Lower lobe of right lung (tissue), 2 donors: ENCODE results near the gene WWC1. TPM values are rescaled to one million over a fixed set of nuclear protein-coding genes. Genes with fewer than 3 reads are reported as not detected.

Source experiments
- ATAC-seq, 2 donors: fragments of 200-7000 bp; cut with Tn5 transposase; one replicate each; pipeline ENCODE4 v1.9.1; 2020 to 2022; ENCODE audit warnings: mild to moderate bottlenecking in 2 of 2, moderate library complexity in 2 of 2
- DNase-seq: peaks from one replicate; pipeline ENCODE4 v3.0.0-alpha.2; 2020
- H3K27ac ChIP-seq: fragments of 200-600 bp; one replicate; pipeline ENCODE4 v1.8.0; 2022
- H3K27me3 ChIP-seq: fragments of 200-600 bp; one replicate; pipeline ENCODE4 v1.8.0; 2022; ENCODE audit warnings: low read depth
- H3K36me3 ChIP-seq: fragments of 200-600 bp; one replicate; pipeline ENCODE4 v1.8.0; 2022; ENCODE audit warnings: mild to moderate bottlenecking
- H3K4me1 ChIP-seq: fragments of 200-600 bp; one replicate; pipeline ENCODE4 v1.8.0; 2022
- H3K4me3 ChIP-seq: fragments of 200-600 bp; one replicate; pipeline ENCODE4 v1.8.0; 2022; ENCODE audit warnings: mild to moderate bottlenecking
- H3K9me3 ChIP-seq: fragments of 200-600 bp; one replicate; pipeline ENCODE4 v1.8.0; 2022
- intact Hi-C: fragments of 100-400 bp; cut with DNase I; formaldehyde crosslinking; loops from one replicate; pipeline ENCODE4 v1.11.0; 2022
- total RNA-seq: library from RNA; stranded (reverse); fragmentation: NEBNext Ultra II Directional; extraction: Animal tissue kit (Norgen Biotek cat#: 25700); gene quantifications from one replicate; pipeline ENCODE4 v1.2.1, GENCODE V29; 2021
- TF ChIP-seq, protein P1 (sequence below): fragments of 200-600 bp; IDR thresholded peaks from one replicate; pipeline ENCODE4 v1.8.0; 2022; ENCODE audit warnings: antibody characterized with exemption, mild to moderate bottlenecking
- donor health status: DM: no; HTN: yes; CAD: no; lungs with severe emphysema.

Gene WWC1
- total RNA-seq, 1 donor from 2014 or later, result 61.9 TPM

- H3K36me3 ChIP-seq, result no peaks in the 10 kb centered on the region
- no peaks in the 10 kb centered on the region for H3K27me3 ChIP-seq
- TF ChIP-seq, protein P1, sequence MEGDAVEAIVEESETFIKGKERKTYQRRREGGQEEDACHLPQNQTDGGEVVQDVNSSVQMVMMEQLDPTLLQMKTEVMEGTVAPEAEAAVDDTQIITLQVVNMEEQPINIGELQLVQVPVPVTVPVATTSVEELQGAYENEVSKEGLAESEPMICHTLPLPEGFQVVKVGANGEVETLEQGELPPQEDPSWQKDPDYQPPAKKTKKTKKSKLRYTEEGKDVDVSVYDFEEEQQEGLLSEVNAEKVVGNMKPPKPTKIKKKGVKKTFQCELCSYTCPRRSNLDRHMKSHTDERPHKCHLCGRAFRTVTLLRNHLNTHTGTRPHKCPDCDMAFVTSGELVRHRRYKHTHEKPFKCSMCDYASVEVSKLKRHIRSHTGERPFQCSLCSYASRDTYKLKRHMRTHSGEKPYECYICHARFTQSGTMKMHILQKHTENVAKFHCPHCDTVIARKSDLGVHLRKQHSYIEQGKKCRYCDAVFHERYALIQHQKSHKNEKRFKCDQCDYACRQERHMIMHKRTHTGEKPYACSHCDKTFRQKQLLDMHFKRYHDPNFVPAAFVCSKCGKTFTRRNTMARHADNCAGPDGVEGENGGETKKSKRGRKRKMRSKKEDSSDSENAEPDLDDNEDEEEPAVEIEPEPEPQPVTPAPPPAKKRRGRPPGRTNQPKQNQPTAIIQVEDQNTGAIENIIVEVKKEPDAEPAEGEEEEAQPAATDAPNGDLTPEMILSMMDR, result peak; percentile 92
- intact Hi-C loops, result no loop called here
- DNase-seq, result peak; percentile 88
- no peak overlapping the region for H3K27ac ChIP-seq
- peak; percentile 93 to 95 for ATAC-seq
- no peaks in the 10 kb centered on the region for H3K9me3 ChIP-seq
- peak overlapping the region; percentile 46 for H3K4me3 ChIP-seq
- peaks cover 12% of the 10 kb centered on the region for H3K4me1 ChIP-seq
Measured at GRCh38 chr5:168268949-168269936, 22.2 kb upstream of the WWC1 start.

DNA sequence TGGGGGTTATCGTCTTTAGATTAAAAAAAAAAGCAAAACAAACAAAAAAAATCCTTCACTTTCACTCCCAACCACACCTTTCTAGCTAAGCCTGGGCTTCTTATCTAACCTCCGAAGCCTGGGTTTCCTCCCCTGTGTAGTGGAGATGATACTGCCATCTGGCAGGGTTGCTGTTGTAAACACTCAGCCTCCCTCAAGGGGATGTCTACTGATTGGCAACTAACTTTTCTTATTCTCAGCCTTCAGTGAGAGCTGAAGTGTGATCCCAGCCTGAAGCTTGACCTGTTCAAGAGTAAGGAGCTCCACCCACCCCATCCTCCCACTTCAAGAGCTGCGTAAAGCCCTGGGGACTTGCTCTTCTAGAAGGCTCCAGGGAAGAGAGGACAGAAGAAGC, 21.5 kb upstream of the WWC1 start:
- DNase-seq (no peak), ATAC-seq (peak; percentile 10 to 45)
- no peaks in the 10 kb centered on the region for H3K27me3 ChIP-seq
- no peaks in the 10 kb centered on the region for H3K36me3 ChIP-seq
- intact Hi-C loops, result no loop called here
- no peak overlapping the region for H3K4me3 ChIP-seq
- peaks cover 12% of the 10 kb centered on the region for H3K4me1 ChIP-seq
- TF ChIP-seq, protein P1, result no peak
- H3K9me3 ChIP-seq, result no peaks in the 10 kb centered on the region
- no peak overlapping the region for H3K27ac ChIP-seq

- ATAC-seq (no peak), DNase-seq (no peak)
- intact Hi-C loops, result no loop called here
- Histone ChIP-seq H3K27ac (no peak overlapping the region), H3K9me3 (no peaks in the 10 kb centered on the region), H3K27me3 (no peaks in the 10 kb centered on the region), H3K4me3 (no peak overlapping the region), H3K4me1 (peaks cover 12% of the 10 kb centered on the region), H3K36me3 (no peaks in the 10 kb centered on the region)
- TF ChIP-seq, protein P1, result no peak
Measured at GRCh38 chr5:168270476-168270875, 21.0 kb upstream of the WWC1 start.

GRCh38 chr5:168273056-168273980, 18.1 kb upstream of the WWC1 start:
- peaks cover 12% of the 10 kb centered on the region for H3K4me1 ChIP-seq
- intact Hi-C loops, result no loop called here
- no peak overlapping the region for H3K27ac ChIP-seq
- TF ChIP-seq, protein P1, result no peak
- DNase-seq (no peak), ATAC-seq (no peak)
- H3K4me3 ChIP-seq, result no peak overlapping the region
- H3K27me3 ChIP-seq, result no peaks in the 10 kb centered on the region
- no peaks in the 10 kb centered on the region for H3K36me3 ChIP-seq
- no peaks in the 10 kb centered on the region for H3K9me3 ChIP-seq

DNA sequence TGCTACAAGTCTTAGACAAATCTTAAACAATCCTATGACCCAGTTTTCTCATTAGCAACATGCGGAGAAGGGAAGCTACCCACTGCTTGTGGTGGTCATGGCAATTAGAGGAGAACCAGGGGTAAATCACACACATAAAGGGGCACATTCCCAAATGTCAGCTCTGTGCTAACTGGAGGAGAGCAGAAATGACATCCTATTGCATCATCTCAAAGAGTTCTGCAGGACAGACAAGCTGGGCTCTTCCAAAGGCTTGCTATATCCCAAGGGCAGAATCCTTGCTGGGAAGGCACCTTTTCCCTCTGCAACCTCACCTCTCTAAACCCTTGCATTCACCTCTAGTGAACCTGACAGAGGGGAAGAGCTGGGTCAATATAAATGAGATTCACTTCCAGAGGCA, 17.0 kb upstream of the WWC1 start:
- H3K9me3 ChIP-seq, result no peaks in the 10 kb centered on the region
- intact Hi-C loops, result no loop called here
- DNase-seq (no peak), ATAC-seq (no peak)
- no peak overlapping the region for H3K27ac ChIP-seq
- H3K4me3 ChIP-seq, result no peak overlapping the region
- H3K4me1 ChIP-seq, result peaks cover 6% of the 10 kb centered on the region
- H3K27me3 ChIP-seq, result no peaks in the 10 kb centered on the region
- TF ChIP-seq, protein P1, result no peak
- H3K36me3 ChIP-seq, result no peaks in the 10 kb centered on the region
